Neural progenitor cell (in vitro differentiated cells): ENCODE results near the gene TSACC.
"Not testable (repeated sequence)": the region's sequence is repeated elsewhere in the genome, so short reads cannot be mapped to it uniquely, and the experiment has no call there.

ENCODE experiments used
- EZH2phosphoT487 ChIP-seq: fragments of 200-600 bp; sonication (generic); IDR thresholded peaks from 2 replicates; pipeline ENCODE4 v1.6.1; 2017; ENCODE audit warnings: antibody characterized with exemption
- TF ChIP-seq, protein P1 (sequence below): fragments of 200-600 bp; sonication (generic); IDR thresholded peaks from 2 replicates; pipeline ENCODE4 v1.5.1; 2017; ENCODE audit warnings: antibody characterized with exemption, mild to moderate bottlenecking

DNA sequence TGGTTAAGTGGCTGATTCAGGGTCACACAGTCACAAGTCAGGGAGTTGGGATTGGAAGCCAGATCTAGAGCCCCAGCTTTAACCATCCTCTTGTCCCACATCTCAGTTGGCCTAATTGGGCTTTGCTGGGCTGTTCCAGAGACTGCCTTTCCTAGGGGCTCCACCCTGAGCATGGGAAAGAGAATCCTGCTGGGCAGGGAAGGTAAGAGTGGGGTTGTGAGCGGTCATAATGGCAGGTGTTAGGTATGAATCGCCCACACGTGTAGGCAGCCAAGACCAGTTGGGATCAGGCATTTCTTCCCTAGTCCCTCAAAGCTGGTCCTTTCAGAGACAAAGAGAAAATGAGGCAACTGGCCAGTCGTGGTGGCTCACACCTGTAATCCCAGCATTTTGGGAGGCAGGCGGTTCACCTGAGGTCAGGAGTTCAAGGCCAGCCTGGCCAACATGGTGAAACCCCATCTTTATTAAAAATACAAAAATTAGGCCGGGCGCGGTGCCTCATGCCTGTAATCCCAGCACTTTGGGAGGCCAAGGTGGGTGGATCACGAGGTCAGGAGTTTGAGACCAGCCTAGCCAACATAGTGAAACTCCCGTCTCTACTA is 31.5 kb downstream of the TSACC start:
- TF ChIP-seq, protein P1, sequence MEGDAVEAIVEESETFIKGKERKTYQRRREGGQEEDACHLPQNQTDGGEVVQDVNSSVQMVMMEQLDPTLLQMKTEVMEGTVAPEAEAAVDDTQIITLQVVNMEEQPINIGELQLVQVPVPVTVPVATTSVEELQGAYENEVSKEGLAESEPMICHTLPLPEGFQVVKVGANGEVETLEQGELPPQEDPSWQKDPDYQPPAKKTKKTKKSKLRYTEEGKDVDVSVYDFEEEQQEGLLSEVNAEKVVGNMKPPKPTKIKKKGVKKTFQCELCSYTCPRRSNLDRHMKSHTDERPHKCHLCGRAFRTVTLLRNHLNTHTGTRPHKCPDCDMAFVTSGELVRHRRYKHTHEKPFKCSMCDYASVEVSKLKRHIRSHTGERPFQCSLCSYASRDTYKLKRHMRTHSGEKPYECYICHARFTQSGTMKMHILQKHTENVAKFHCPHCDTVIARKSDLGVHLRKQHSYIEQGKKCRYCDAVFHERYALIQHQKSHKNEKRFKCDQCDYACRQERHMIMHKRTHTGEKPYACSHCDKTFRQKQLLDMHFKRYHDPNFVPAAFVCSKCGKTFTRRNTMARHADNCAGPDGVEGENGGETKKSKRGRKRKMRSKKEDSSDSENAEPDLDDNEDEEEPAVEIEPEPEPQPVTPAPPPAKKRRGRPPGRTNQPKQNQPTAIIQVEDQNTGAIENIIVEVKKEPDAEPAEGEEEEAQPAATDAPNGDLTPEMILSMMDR = not testable (repeated sequence)
- not testable (repeated sequence) for TF ChIP-seq EZH2phosphoT487
